ENCODE data around the gene TTC39A. TPM values are rescaled to one million over a fixed set of nuclear protein-coding genes. Genes with fewer than 3 reads are reported as not detected.
"Not testable (repeated sequence)": the region's sequence is repeated elsewhere in the genome, so short reads cannot be mapped to it uniquely, and the experiment has no call there.

Gene TTC39A
- total and polyA plus RNA-seq, 8 donors: 10.5 to 28.4 (median 16.0) TPM

- intact Hi-C loops (cut with DNase I): no loop called here
- DNase-seq: no peak
- Histone ChIP-seq H3K27ac (no peak overlapping the region), H3K4me1 (peaks cover 0 to 7% (median 6%) of the 10 kb centered on the region in 3 donors), H3K4me3 (no peak overlapping the region), H3K27me3 (no peaks in the 10 kb centered on the region), H3K9me3 (no peaks in the 10 kb centered on the region), H3K36me3 (no peaks in the 10 kb centered on the region)
- ATAC-seq: no peak
- 94% methylated on average over 5 of the region's 5 CpGs for WGBS, 2 donors
- TF ChIP-seq CTCF (IDR thresholded peaks at IDR 0.05): no peak
- FAIRE-seq: no peak
Observed at GRCh38 chr1:51253691-51254090, 76.7 kb downstream of the TTC39A start.

- no peak overlapping the region for H3K27ac ChIP-seq
- ATAC-seq (no peak), FAIRE-seq (no peak), DNase-seq (no peak)
- no peak overlapping the region for H3K4me3 ChIP-seq
- intact Hi-C loops (cut with DNase I): no loop called here
- no peaks in the 10 kb centered on the region for H3K9me3 ChIP-seq
- TF ChIP-seq CTCF (IDR thresholded peaks at IDR 0.05): no peak
- no peaks in the 10 kb centered on the region for H3K27me3 ChIP-seq
- H3K36me3 ChIP-seq: no peaks in the 10 kb centered on the region
- WGBS, 2 donors: 93 to 95% methylated on average over 6 of the region's 6 CpGs
- peaks cover 3 to 10% (median 10%) of the 10 kb centered on the region in 3 donors for H3K4me1 ChIP-seq
Observed at GRCh38 chr1:51252366-51252765, 78.0 kb downstream of the TTC39A start.

GRCh38 chr1:51251165-51251564, 79.2 kb downstream of the TTC39A start:
- H3K36me3 ChIP-seq; DNase-seq; ATAC-seq; H3K27ac ChIP-seq; FAIRE-seq; intact Hi-C loops (cut with DNase I); H3K4me3 ChIP-seq; H3K27me3 ChIP-seq; H3K9me3 ChIP-seq: not testable (repeated sequence)
- peaks cover 9 to 19% (median 13%) of the 10 kb centered on the region in 3 donors for H3K4me1 ChIP-seq
- 98% methylated on average over 20 of the region's 20 CpGs for WGBS, 2 donors

GRCh38 chr1:51250729-51251128, 79.6 kb downstream of the TTC39A start:
- FAIRE-seq; H3K27ac ChIP-seq; H3K27me3 ChIP-seq; H3K9me3 ChIP-seq; ATAC-seq; H3K36me3 ChIP-seq; H3K4me3 ChIP-seq; intact Hi-C loops (cut with DNase I): not testable (repeated sequence)
- peaks cover 9 to 21% (median 13%) of the 10 kb centered on the region in 3 donors for H3K4me1 ChIP-seq
- DNase-seq: peak in 1 of 6 donors; percentile 63
- 98% methylated on average over 14 of the region's 14 CpGs for WGBS, 2 donors

GRCh38 chr1:51249445-51249844, 80.9 kb downstream of the TTC39A start:
- TF ChIP-seq CTCF (IDR thresholded peaks at IDR 0.05): no peak
- FAIRE-seq: no peak
- H3K36me3 ChIP-seq: no peaks in the 10 kb centered on the region
- no peak for ATAC-seq
- peaks cover 9 to 21% (median 13%) of the 10 kb centered on the region in 3 donors for H3K4me1 ChIP-seq
- no peaks in the 10 kb centered on the region for H3K9me3 ChIP-seq
- H3K27ac ChIP-seq: no peak overlapping the region
- no peaks in the 10 kb centered on the region for H3K27me3 ChIP-seq
- H3K4me3 ChIP-seq: no peak overlapping the region
- WGBS, 2 donors: 91 to 100% methylated on average over 1 of the region's 1 CpG
- no peak for DNase-seq
- intact Hi-C loops (cut with DNase I): no loop called here

- Histone ChIP-seq H3K36me3 (no peaks in the 10 kb centered on the region), H3K27ac (no peak overlapping the region), H3K27me3 (no peaks in the 10 kb centered on the region), H3K9me3 (no peaks in the 10 kb centered on the region), H3K4me3 (no peak overlapping the region), H3K4me1 (peaks cover 9 to 21% (median 13%) of the 10 kb centered on the region in 3 donors)
- ATAC-seq (peak in 1 of 4 donors; percentile 46), DNase-seq (no peak), FAIRE-seq (no peak)
- intact Hi-C loops (cut with DNase I): no loop called here
- WGBS, 2 donors: 13 to 16% methylated on average over 1 of the region's 1 CpG
- TF ChIP-seq CTCF (IDR thresholded peaks at IDR 0.05): no peak
Observed at GRCh38 chr1:51247499-51247898, 82.9 kb downstream of the TTC39A start.

Data from pancreas (tissue), 10 donors.